ENCODE results near the gene OBSL1.

DNA sequence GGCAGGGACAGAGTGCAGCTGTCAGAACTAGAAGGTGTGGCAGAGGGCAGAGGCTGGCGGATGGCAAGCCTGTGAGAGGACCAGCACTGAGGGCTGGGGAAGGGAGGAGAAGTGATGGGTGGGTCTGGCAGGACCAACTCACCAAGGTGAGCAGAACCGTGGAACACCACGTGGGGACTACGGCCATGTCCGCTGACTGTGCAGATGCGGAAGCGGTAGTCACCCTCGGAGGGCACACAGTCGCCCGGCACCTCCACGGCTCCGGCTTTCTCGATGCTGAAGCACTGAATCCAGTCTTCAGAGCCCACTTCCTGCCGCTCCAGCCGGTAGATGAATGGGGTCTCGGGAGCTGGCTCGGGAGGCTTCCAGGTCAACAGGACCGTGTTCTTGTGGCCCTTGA lies 4.2 kb downstream of the OBSL1 start:
- no peak for TF ChIP-seq CTCF (IDR thresholded peaks at IDR 0.05)
- no peak for TF ChIP-seq POLR2AphosphoS5 (IDR thresholded peaks at IDR 0.05)
- TF ChIP-seq POLR2A (IDR thresholded peaks at IDR 0.05; ENCODE audit: low read depth), result no peak
- TF ChIP-seq EP300 (IDR thresholded peaks at IDR 0.05), result no peak
